Erythroblast (primary cell): ENCODE results near the gene NLRP5.

Source experiments
- DNase-seq, 2 experiments: peaks; one replicate each; lab custom pipeline; 2025; lab: John Stamatoyannopoulos, UW
- GATA1 ChIP-seq: IDR thresholded peaks from 2 replicates; pipeline ENCODE4 v1.6.1; 2011; ENCODE audit warnings: low read depth, mild to moderate bottlenecking, control low read depth, low read length, moderate library complexity
- POLR2A ChIP-seq: IDR thresholded peaks from 2 replicates; pipeline ENCODE4 v1.6.1; 2011; ENCODE audit warnings: mild to moderate bottlenecking, low read length

NLRP5 gene

DNA sequence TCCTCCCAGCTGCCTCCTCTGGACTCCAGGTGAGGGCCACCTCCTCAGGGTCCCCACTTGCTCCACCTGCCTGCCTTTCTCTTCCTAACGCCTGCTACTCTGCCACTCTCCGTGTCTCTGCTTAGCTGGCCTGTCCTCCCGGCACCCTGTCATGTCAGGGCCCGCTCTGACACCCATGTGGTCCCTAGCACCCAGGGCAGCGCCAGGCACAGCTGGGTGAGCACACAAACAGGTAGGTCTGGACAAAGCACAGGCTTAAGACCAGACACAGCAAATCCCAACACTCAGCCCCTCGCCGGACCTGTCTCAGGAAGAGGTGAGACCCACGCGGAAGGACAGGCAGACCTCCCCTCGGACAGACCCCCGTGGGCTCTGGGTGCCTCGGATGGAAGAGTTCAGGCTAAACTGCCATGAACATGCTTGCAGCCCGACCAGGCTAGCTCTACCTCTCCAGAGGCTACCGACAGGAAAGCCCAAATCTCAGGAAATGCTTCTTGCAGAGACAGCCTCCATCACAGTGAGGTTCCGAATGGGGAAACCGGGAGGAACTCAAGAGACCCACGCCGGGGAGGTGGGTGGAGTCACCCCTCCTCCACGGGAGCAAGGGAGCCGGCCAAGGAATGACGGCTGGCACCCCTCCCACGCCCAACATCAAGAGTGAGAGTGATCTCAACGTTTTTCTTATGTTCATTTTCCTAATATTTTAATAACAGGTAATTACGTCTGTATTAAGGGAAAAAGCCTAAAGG is 122.0 kb downstream of the NLRP5 start:
- DNase-seq: no peak

DNA sequence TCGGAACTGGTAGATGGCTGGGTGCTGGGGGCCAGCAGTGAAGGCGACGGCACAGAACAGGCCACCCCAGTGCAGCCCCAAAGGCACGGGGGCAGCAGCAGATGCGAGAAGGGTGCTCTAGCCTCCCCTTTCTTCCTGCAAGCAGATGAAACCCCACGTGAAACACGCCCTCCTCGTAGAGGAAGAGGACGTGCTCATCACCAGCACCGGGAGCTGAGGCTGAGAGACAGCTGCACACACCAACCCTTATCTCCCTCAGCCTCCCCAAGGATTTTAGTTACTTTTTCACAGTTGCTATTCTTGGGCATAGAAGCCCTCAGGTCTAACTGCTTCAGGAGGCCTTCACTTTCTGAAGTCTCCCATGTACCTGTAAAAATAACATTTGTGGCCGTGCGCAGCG is 122.7 kb downstream of the NLRP5 start:
- TF ChIP-seq POLR2A (no peak), GATA1 (no peak)
- DNase-seq: peak; percentile 30 to 34

More for the DNA sequence above, 122.0 kb downstream of the NLRP5 start:
- TF ChIP-seq POLR2A (no peak), GATA1 (no peak)

DNA sequence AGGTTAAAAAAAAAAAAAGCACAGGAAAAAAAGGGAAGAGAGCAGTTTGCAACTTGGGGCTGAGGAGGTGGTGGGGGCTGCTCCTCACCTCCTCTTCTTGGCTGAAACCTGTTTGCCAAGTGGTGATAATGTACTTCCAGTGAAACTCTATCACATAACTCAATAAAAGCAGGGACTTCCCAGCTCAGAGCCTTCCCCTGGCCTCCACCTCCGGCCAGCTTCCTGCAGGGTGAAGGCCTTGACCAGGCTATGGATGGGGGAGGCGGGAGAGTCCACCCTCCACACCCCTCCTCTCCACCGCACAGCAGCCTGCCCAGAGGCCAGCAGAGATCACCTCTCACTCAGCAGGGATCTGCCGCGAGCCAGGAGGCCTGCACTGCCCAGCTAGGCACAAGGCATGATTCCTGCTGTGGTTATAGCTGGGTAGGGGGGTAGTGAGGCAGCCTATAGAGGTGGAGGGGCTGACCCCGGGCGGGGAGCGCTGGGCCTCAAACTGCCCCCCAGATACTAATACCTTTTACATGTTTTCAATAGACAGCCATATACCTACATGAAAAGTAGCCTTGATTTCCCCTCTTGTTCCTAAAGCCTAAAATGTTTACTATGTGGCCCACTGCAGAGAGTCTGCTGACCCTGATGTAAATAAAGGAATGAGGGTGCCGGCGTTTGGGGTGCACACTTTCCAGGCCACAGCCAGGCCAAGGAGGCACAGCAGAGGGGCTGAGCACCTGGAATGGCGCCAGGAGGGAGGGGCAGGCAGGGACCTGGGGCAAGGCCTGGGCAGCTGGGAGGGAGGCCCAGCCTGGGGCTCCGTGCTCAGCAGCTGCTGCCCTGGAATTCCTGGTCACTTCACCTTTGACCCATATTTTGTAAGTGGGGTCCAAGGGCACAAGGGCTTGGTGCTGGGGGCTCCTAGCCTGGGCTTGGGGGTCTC is 124.2 kb downstream of the NLRP5 start:
- DNase-seq: peak; percentile 43 to 59
- TF ChIP-seq POLR2A: no peak
- TF ChIP-seq GATA1: no peak
